GM19193 (cell line): ENCODE data around the gene TAPT1.

Experiments used
- POLR2A ChIP-seq: IDR thresholded peaks from 4 replicates; pipeline ENCODE4 v1.6.1; 2011; ENCODE audit not compliant: insufficient read depth, insufficient read length; ENCODE audit errors: extremely low read depth

The TAPT1 gene

GRCh38 chr4:16256343-16256742 lies 30.1 kb upstream of the TAPT1 start:
- no peak for TF ChIP-seq POLR2A

- no peak for TF ChIP-seq POLR2A
Measured at GRCh38 chr4:16255730-16256129, 29.5 kb upstream of the TAPT1 start.

- TF ChIP-seq POLR2A = no peak
Measured at GRCh38 chr4:16253127-16253960, 27.1 kb upstream of the TAPT1 start.

DNA sequence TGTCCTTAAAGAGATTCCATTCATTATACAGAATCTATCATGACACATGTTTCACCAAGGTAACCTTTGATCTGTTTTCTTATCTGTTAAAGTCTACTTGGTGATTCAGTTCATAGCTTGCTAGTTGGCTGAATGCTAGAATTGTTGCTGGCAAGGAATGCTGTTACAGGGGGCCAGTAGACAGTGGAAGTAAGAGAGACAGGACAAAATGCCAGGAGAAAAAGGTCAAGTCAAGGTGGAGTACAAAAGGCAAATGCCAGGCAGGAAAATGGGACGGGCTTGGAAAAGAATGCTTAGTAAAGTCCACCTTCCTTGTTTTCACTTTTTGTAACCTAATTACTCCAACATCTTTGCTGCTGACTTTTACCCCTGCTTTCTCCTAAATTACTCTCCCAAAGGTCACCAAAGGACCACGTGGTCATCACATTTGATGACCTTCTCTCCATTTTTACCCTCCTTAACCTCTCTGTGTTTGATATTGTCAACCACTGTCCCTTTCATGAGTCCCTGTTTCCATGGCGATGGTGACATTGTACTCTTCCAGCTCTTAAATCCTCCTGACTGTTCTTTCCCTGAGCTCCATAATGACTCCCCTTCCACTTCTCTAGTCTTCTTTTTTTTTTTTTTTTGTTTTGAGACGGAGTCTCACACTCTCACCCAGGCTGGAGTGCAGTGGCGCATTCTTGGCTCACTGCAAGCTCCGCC lies 24.5 kb upstream of the TAPT1 start:
- no peak for TF ChIP-seq POLR2A

DNA sequence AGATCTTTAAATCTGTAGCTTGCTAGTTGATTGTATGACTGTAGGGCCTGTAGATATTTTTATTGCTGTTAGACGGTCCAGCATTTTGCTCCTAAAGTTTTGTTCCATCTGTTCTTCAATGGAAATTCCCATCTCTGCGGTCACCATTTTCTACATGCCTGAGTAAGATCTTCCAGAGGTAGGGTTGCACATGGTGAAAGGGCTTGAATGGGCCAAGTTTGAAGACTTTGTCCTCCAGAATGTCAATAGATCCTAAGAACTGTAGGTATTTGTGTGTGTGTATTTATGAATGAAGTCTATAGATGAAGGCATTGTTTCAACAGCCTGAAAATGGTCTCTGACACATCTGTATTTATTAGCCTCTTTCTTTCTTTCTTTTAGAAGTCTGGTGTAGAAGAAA lies 22.3 kb upstream of the TAPT1 start:
- no peak for TF ChIP-seq POLR2A

- TF ChIP-seq POLR2A = no peak
Measured at GRCh38 chr4:16245241-16245640, 19.0 kb upstream of the TAPT1 start.

- no peak for TF ChIP-seq POLR2A
Measured at GRCh38 chr4:16243285-16243684, 17.0 kb upstream of the TAPT1 start.

GRCh38 chr4:16240300-16240699 lies 14.0 kb upstream of the TAPT1 start:
- TF ChIP-seq POLR2A = no peak

- no peak for TF ChIP-seq POLR2A
Measured at GRCh38 chr4:16239086-16239485, 12.8 kb upstream of the TAPT1 start.

DNA sequence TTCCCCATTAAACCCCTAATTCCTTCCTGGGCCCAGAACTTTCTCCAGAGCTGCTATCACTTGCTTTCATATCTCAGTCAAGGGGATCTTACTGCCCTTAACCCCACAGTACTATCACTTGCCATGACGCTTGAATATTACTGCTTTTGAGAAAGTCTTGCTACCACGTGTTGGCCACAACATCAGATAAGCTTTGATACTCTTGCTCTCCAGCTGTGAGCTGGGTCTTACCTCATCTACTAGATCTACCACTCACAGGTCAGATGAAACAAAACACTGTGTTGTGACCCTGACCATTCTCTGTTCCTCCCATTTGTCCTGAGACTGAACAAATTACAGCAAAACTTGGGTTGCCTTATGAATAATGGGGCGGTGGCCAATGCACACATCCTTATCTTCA lies 12.1 kb upstream of the TAPT1 start:
- TF ChIP-seq POLR2A = no peak

- TF ChIP-seq POLR2A = no peak
Measured at GRCh38 chr4:16237715-16238114, 11.4 kb upstream of the TAPT1 start.

GRCh38 chr4:16236402-16237023 lies 10.2 kb upstream of the TAPT1 start:
- TF ChIP-seq POLR2A = no peak

- no peak for TF ChIP-seq POLR2A
Measured at GRCh38 chr4:16235209-16235608, 8.9 kb upstream of the TAPT1 start.

- no peak for TF ChIP-seq POLR2A
Measured at GRCh38 chr4:16233569-16234177, 7.4 kb upstream of the TAPT1 start.

- no peak for TF ChIP-seq POLR2A
Measured at GRCh38 chr4:16231570-16232245, 5.4 kb upstream of the TAPT1 start.
